Liver (tissue), 9 donors: ENCODE data around the gene SERPINB12. TPM values are rescaled to one million over a fixed set of nuclear protein-coding genes. Genes with fewer than 3 reads are reported as not detected.

Source experiments
- DNase-seq: peaks from one replicate; pipeline ENCODE4 v3.0.0-alpha.2; 2017; ENCODE audit warnings: low spot score
- H3K27ac ChIP-seq, 2 donors: one replicate each; pipeline ENCODE4 v1.7.0; 2013; ENCODE audit warnings: inconsistent platforms in 2 of 2, low read length in 2 of 2, control low read depth in 1 of 2, low read depth in 1 of 2, mild to moderate bottlenecking in 1 of 2
- H3K27me3 ChIP-seq, 4 donors: one replicate each; pipeline versions ENCODE4 v1.6.1 to v1.7.0; 2013; ENCODE audit warnings: low read length in 3 of 4, inconsistent platforms in 1 of 4, mild to moderate bottlenecking in 1 of 4, moderate library complexity in 1 of 4; ENCODE audit not compliant: control insufficient read depth in 4 of 4, insufficient read depth in 4 of 4
- H3K36me3 ChIP-seq, 4 donors: one replicate each; pipeline versions ENCODE4 v1.6.1 to v1.7.0; 2013; ENCODE audit warnings: low read length in 3 of 4, mild to moderate bottlenecking in 3 of 4, low read depth in 1 of 4, moderate library complexity in 1 of 4; ENCODE audit not compliant: control insufficient read depth in 4 of 4, insufficient read depth in 3 of 4
- H3K4me1 ChIP-seq, 4 donors: one replicate each; pipeline versions ENCODE4 v1.6.1 to v1.7.0; 2013; ENCODE audit warnings: low read length in 3 of 4, mild to moderate bottlenecking in 3 of 4, moderate library complexity in 1 of 4; ENCODE audit not compliant: control insufficient read depth in 4 of 4, insufficient read depth in 4 of 4
- H3K4me3 ChIP-seq, 3 donors: one replicate each; pipeline versions ENCODE4 v1.6.1 to v1.7.0; 2013; ENCODE audit warnings: low read length in 3 of 3, control low read depth in 1 of 3, low read depth in 1 of 3, mild to moderate bottlenecking in 1 of 3
- H3K9ac ChIP-seq, 2 donors: one replicate each; pipeline ENCODE4 v1.7.0; 2013; ENCODE audit warnings: low read length in 2 of 2, mild to moderate bottlenecking in 2 of 2, moderate library complexity in 2 of 2, control low read depth in 1 of 2, low read depth in 1 of 2
- H3K9me3 ChIP-seq, 4 donors: one replicate each; pipeline versions ENCODE4 v1.6.1 to v1.7.0; 2013; ENCODE audit warnings: low read length in 3 of 4; ENCODE audit not compliant: control insufficient read depth in 4 of 4
- ATF3 ChIP-seq: IDR thresholded peaks from 2 replicates; pipeline ENCODE4 v1.6.1; 2016; ENCODE audit warnings: antibody characterized with exemption
- CTCF ChIP-seq: fragments of 150-350 bp; IDR thresholded peaks from 2 replicates; pipeline ENCODE4 v1.5.1; 2017; ENCODE audit warnings: improper control_type of control experiment, low read depth, low read length; ENCODE audit not compliant: missing input control
- EGR1 ChIP-seq, 2 donors: IDR thresholded peaks; 2 replicates each; pipeline ENCODE4 v1.6.1; 2016 to 2018; ENCODE audit warnings: antibody characterized with exemption in 2 of 2, low read depth in 2 of 2
- FOXA1 ChIP-seq: IDR thresholded peaks from 2 replicates; pipeline ENCODE4 v1.6.1; 2016; ENCODE audit warnings: antibody characterized with exemption
- FOXA2 ChIP-seq: IDR thresholded peaks from 2 replicates; pipeline ENCODE4 v1.6.1; 2016; ENCODE audit warnings: antibody characterized with exemption
- HNF4G ChIP-seq: IDR thresholded peaks from 2 replicates; pipeline ENCODE4 v1.6.1; 2016; ENCODE audit warnings: antibody characterized with exemption
- JUND ChIP-seq, 2 donors: IDR thresholded peaks; 2 replicates each; pipeline ENCODE4 v1.6.1; 2016; ENCODE audit warnings: antibody characterized with exemption in 2 of 2
- MAX ChIP-seq: IDR thresholded peaks from 2 replicates; pipeline ENCODE4 v1.6.1; 2016; ENCODE audit warnings: antibody characterized with exemption
- NR2F2 ChIP-seq: IDR thresholded peaks from 2 replicates; pipeline ENCODE4 v1.6.1; 2016; ENCODE audit warnings: antibody characterized with exemption
- RAD21 ChIP-seq, 2 donors: IDR thresholded peaks; 2 replicates each; pipeline ENCODE4 v1.6.1; 2016; ENCODE audit warnings: antibody characterized with exemption in 2 of 2, mild to moderate bottlenecking in 2 of 2
- RXRA ChIP-seq, 2 donors: IDR thresholded peaks; 2 replicates each; pipeline ENCODE4 v1.6.1; 2017 to 2018; ENCODE audit warnings: antibody characterized with exemption in 2 of 2, mild to moderate bottlenecking in 1 of 2
- SP1 ChIP-seq: IDR thresholded peaks from 2 replicates; pipeline ENCODE4 v1.6.1; 2018; ENCODE audit warnings: antibody characterized with exemption, mild to moderate bottlenecking
- TAF1 ChIP-seq: conservative IDR thresholded peaks from 2 replicates; pipeline ENCODE4 v1.6.1; 2016; ENCODE audit warnings: antibody characterized with exemption, mild to moderate bottlenecking
- YY1 ChIP-seq: IDR thresholded peaks from 2 replicates; pipeline ENCODE4 v1.6.1; 2016; ENCODE audit warnings: antibody characterized with exemption, mild to moderate bottlenecking
- ZBTB33 ChIP-seq: IDR thresholded peaks from 2 replicates; pipeline ENCODE4 v1.6.1; 2016; ENCODE audit warnings: antibody characterized with exemption
- WGBS: extraction: QIAGEN DNeasy Blood & Tissue Kit; methylation state at CpG from one replicate; pipeline ENCODE4 v1.1.7; 2013; 5-methylcytosine and 5-hydroxymethylcytosine counted together
- polyA plus RNA-seq, 2 donors: library from polyadenylated mRNA; stranded (reverse) in 1 of 2; unstranded in 1 of 2; fragments of 200-250 nt in 1 of 2; fragments of >200 nt in 1 of 2; fragmentation: Nextera tagmentation in 1 of 2; extraction: Ambion mirVana in 1 of 2; gene quantifications; one replicate each; pipeline versions ENCODE4 v1.2.1 to v1.2.3, GENCODE V29; 2013 to 2015
- total RNA-seq, 2 donors: library from RNA; depleted of rRNA; stranded (reverse); fragments of >200 nt; gene quantifications; one replicate each; pipeline ENCODE4 v1.2.3, GENCODE V29; 2014
- TF ChIP-seq, protein P1 (sequence below): IDR thresholded peaks from 2 replicates; pipeline ENCODE4 v1.6.1; 2016; ENCODE audit warnings: antibody characterized with exemption, mild to moderate bottlenecking
- donor health status: healthy.
- donor health status: healthy.
- donor health status: healthy.
- donor health status: healthy.
- donor health status: healthy.

SERPINB12 gene, protein sequence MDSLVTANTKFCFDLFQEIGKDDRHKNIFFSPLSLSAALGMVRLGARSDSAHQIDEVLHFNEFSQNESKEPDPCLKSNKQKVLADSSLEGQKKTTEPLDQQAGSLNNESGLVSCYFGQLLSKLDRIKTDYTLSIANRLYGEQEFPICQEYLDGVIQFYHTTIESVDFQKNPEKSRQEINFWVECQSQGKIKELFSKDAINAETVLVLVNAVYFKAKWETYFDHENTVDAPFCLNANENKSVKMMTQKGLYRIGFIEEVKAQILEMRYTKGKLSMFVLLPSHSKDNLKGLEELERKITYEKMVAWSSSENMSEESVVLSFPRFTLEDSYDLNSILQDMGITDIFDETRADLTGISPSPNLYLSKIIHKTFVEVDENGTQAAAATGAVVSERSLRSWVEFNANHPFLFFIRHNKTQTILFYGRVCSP
- total RNA-seq (not detected), polyA plus RNA-seq (not detected)

- H3K9ac ChIP-seq: no peak within 1 kb of the TSS
- H3K36me3 ChIP-seq: no peaks in the 10 kb centered on the region
- H3K4me3 ChIP-seq: no peak within 1 kb of the TSS
- no peak for DNase-seq
- peaks cover 0 to 3% (median 0%) of the 10 kb centered on the region in 4 donors for H3K27me3 ChIP-seq
- no peak within 1 kb of the TSS for H3K27ac ChIP-seq
- WGBS: 76% methylated on average over 1 of the region's 1 CpG
- TF ChIP-seq TAF1 (no peak), CTCF (no peak), FOXA2 (no peak)
- TF ChIP-seq, protein P1, sequence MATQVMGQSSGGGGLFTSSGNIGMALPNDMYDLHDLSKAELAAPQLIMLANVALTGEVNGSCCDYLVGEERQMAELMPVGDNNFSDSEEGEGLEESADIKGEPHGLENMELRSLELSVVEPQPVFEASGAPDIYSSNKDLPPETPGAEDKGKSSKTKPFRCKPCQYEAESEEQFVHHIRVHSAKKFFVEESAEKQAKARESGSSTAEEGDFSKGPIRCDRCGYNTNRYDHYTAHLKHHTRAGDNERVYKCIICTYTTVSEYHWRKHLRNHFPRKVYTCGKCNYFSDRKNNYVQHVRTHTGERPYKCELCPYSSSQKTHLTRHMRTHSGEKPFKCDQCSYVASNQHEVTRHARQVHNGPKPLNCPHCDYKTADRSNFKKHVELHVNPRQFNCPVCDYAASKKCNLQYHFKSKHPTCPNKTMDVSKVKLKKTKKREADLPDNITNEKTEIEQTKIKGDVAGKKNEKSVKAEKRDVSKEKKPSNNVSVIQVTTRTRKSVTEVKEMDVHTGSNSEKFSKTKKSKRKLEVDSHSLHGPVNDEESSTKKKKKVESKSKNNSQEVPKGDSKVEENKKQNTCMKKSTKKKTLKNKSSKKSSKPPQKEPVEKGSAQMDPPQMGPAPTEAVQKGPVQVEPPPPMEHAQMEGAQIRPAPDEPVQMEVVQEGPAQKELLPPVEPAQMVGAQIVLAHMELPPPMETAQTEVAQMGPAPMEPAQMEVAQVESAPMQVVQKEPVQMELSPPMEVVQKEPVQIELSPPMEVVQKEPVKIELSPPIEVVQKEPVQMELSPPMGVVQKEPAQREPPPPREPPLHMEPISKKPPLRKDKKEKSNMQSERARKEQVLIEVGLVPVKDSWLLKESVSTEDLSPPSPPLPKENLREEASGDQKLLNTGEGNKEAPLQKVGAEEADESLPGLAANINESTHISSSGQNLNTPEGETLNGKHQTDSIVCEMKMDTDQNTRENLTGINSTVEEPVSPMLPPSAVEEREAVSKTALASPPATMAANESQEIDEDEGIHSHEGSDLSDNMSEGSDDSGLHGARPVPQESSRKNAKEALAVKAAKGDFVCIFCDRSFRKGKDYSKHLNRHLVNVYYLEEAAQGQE: no peak
- no peaks in the 10 kb centered on the region for H3K9me3 ChIP-seq
- no peaks in the 10 kb centered on the region for H3K4me1 ChIP-seq
Measured at GRCh38 chr18:63542069-63542468, at the start of gene SERPINB12. TSS of gene SERPINB12 (plus strand) at chr18:63542369. CDS start at chr18:63556160, 13,791 bp downstream.

- Histone ChIP-seq H3K9me3 (no peaks in the 10 kb centered on the region), H3K9ac (no peak overlapping the region), H3K27me3 (no peaks in the 10 kb centered on the region), H3K4me3 (no peak overlapping the region), H3K36me3 (no peaks in the 10 kb centered on the region), H3K27ac (no peak overlapping the region), H3K4me1 (no peaks in the 10 kb centered on the region)
- TF ChIP-seq SP1 (no peak), JUND (IDR thresholded peaks at IDR 0.05) (no peak), RAD21 (IDR thresholded peaks at IDR 0.05) (no peak), ATF3 (no peak), FOXA1 (no peak), YY1 (no peak), NR2F2 (no peak), EGR1 (IDR thresholded peaks at IDR 0.05; ENCODE audit: low read depth in 2 of 2) (no peak), RXRA (IDR thresholded peaks at IDR 0.05) (no peak), ZBTB33 (no peak), HNF4G (no peak), MAX (no peak)
- TF ChIP-seq, protein P1: no peak
- DNase-seq: no peak
- WGBS: 87% methylated on average over 3 of the region's 3 CpGs
Measured at GRCh38 chr18:63492851-63493250, 49.3 kb upstream of the SERPINB12 start.
